T-helper 1 cell treated with Interleukin-12 subunit alpha and Interleukin-12 subunit beta and Interleukin-4 antibody, amounts not matched to agents 30 μg/mL and 1 μg/mL, for 36 hours (primary cell): Measurements from ENCODE around the gene LRRC9.
A peak's percentile ranks its signal among the peaks of the same experiment; 100 is the strongest.

ENCODE experiments used
- H3K27ac Mint-ChIP-seq: one replicate; pipeline ENCODE4 v1.8.0; 2021; ENCODE audit warnings: mild to moderate bottlenecking, mixed read lengths
- H3K27me3 Mint-ChIP-seq: one replicate; pipeline ENCODE4 v1.8.0; 2021; ENCODE audit warnings: low read depth, mixed read lengths
- H3K36me3 Mint-ChIP-seq: one replicate; pipeline ENCODE4 v1.8.0; 2021; ENCODE audit warnings: low read depth, mixed read lengths
- H3K4me1 Mint-ChIP-seq: one replicate; pipeline ENCODE4 v1.8.0; 2021; ENCODE audit warnings: low read depth, mixed read lengths
- H3K4me3 Mint-ChIP-seq: one replicate; pipeline ENCODE4 v1.8.0; 2021; ENCODE audit warnings: mild to moderate bottlenecking, moderate library complexity, mixed read lengths
- H3K9me3 Mint-ChIP-seq: one replicate; pipeline ENCODE4 v1.8.0; 2021; ENCODE audit warnings: mixed read lengths

The LRRC9 gene

DNA sequence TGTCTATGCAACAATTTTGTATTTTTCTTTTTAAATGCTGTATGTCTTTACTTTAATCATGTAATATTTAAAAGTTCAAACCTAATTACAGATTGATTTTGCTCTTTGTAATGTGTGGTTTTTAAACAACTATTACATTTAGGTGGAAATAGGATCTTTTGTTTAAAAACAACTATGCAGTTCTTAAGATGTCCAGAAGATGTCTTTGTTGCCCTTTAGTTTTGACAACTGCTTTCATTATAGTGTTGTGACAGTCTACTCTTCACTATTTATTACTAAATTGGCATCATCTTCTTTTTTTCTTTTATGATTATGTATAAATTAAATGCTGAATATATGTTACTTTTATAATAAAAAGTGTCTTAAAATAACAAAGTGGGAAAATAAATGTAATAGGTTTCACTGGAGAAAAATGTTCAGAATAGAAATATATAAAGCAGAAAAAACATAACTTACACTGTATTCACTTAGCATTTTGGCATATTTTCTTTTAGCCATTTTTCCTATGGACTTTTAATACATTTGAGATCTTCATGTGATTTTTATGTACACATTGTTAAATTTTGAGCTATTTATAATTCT lies 144.6 kb downstream of the LRRC9 start:
- Mint-ChIP-seq H3K36me3 (no peaks in the 10 kb centered on the region), H3K27me3 (peaks cover 4% of the 10 kb centered on the region), H3K4me3 (no peak overlapping the region), H3K9me3 (no peaks in the 10 kb centered on the region), H3K4me1 (no peaks in the 10 kb centered on the region), H3K27ac (no peak overlapping the region)

DNA sequence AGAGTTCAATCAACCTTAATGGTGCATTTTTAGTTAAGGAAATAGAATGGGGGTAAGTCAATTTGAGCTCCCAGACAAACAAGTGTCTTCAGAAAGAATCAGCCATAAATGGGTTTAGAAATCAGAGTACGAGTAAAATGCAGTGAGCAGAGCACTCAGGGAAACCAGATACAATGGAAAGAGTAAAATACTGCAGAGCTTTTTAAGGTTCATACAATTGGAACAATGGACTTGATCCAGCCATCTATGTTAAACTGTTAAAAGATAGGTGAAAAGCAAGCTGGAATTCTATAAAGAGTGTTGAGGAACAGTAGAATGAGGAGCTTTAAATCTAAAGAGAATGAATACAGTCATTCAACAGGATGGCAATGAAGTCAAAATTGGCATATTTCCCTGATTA lies 147.9 kb downstream of the LRRC9 start:
- Mint-ChIP-seq H3K27me3 (no peaks in the 10 kb centered on the region), H3K27ac (no peak overlapping the region)

DNA sequence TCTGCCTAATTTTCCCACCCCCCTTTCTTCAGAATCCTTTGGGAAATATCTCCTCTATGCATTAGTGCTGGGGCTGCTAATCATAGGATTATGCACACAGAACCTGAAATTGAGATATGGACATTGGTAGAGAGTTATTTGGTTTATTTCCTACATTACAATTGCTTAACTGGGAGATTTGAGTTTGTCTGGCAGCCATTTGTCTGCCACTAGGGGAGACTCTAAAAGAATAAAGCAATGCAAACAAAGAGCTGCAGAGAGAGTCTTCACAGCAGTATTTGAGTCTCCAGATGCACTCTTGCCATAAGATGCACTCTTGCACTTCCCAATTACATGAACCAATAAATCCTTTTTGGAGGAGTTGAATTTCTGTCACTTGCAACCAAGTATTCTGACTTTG lies 159.8 kb downstream of the LRRC9 start:
- H3K9me3 Mint-ChIP-seq = no peaks in the 10 kb centered on the region
- H3K27ac Mint-ChIP-seq = no peak overlapping the region
- H3K4me3 Mint-ChIP-seq = no peak overlapping the region
- H3K27me3 Mint-ChIP-seq = peaks cover 29% of the 10 kb centered on the region
- no peaks in the 10 kb centered on the region for H3K36me3 Mint-ChIP-seq
- no peaks in the 10 kb centered on the region for H3K4me1 Mint-ChIP-seq

More for the DNA sequence above, 147.9 kb downstream of the LRRC9 start:
- Mint-ChIP-seq H3K4me3 (no peak overlapping the region), H3K4me1 (no peaks in the 10 kb centered on the region), H3K36me3 (no peaks in the 10 kb centered on the region), H3K9me3 (no peaks in the 10 kb centered on the region)

DNA sequence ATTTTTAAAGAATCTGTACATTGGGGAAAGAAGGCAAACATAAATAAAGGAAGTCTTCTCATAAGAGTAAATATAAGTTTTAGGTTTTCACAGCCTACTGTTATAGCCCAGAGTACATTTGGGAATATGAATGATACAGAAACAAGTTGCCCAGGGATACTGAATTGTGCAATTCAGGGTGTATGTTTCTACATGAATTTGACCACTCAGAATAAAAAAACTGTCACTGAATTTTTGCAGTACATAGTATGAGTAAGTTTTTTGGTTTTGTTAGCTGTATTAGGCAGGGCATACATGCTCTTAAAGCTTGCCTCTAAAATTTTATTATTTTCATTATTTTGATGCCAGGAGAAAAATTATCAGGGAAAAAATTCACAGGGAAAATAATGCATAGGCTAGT lies 165.1 kb downstream of the LRRC9 start:
- no peaks in the 10 kb centered on the region for H3K4me1 Mint-ChIP-seq
- no peak overlapping the region for H3K4me3 Mint-ChIP-seq
- H3K27me3 Mint-ChIP-seq = peaks cover 30% of the 10 kb centered on the region
- no peaks in the 10 kb centered on the region for H3K36me3 Mint-ChIP-seq
- H3K9me3 Mint-ChIP-seq = no peaks in the 10 kb centered on the region
- H3K27ac Mint-ChIP-seq = no peak overlapping the region

DNA sequence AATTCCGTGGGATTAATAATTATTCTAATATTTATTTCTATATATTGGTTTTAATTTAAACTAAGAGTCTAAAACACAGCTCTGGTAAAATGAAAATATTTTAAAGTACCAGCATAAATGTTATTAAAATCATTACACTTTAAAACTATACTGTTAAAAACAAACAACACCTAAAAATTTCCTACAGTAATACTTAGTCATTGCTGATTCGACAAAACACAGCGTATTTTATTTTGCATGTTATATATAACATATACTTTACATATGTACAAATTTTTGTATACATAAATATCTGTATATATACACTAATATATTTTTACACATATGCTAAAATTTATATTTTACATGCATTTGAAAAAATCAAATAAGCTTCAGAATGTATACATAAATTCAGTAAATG lies 165.7 kb downstream of the LRRC9 start:
- no peak overlapping the region for H3K27ac Mint-ChIP-seq
- no peaks in the 10 kb centered on the region for H3K9me3 Mint-ChIP-seq
- H3K27me3 Mint-ChIP-seq = peaks cover 27% of the 10 kb centered on the region
- peaks cover 2% of the 10 kb centered on the region for H3K36me3 Mint-ChIP-seq
- H3K4me3 Mint-ChIP-seq = no peak overlapping the region
- H3K4me1 Mint-ChIP-seq = peaks cover 3% of the 10 kb centered on the region

DNA sequence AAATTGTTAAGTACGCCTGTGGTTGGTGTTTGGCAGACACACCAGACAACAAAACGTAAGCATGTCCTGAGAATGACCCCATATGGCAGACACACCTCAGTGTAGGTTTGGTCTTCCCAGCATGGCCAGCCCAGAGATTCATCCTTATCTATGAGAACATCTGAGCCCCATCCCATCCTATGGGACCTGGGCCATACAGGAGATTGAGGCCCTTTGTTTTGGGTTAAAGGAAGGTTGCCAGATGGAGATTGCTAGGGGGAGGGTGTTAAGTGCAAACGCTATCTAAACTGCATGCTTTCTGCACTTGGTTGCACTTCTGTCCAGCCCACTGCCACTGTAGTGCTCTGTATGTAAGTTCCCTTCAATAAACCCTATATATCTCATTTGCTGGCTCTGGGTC lies 167.7 kb downstream of the LRRC9 start:
- H3K4me3 Mint-ChIP-seq = no peak overlapping the region
- peaks cover 13% of the 10 kb centered on the region for H3K27me3 Mint-ChIP-seq
- peaks cover 5% of the 10 kb centered on the region for H3K4me1 Mint-ChIP-seq

DNA sequence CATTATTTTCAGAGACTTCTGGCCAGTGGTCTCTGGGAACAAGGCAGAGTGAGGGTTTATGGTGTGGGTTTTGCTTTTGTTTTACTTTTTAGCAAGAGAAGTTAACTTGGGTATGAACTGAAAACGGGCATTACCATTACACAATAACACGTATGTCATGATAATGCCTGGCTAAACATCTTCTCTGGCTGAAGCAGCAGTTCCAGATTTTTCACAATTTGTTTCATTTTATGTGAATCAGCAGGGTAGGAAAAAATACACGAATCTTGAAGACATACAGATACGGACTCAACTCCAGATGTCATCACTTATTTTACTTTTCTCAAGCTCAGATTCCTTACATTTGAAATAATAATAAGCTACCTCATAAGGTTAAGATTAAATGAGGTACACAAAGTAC lies 169.3 kb downstream of the LRRC9 start:
- Mint-ChIP-seq H3K9me3 (no peaks in the 10 kb centered on the region), H3K4me1 (peaks cover 15% of the 10 kb centered on the region), H3K27ac (no peak overlapping the region), H3K4me3 (no peak overlapping the region), H3K36me3 (peaks cover 7% of the 10 kb centered on the region), H3K27me3 (peaks cover 9% of the 10 kb centered on the region)

More for the DNA sequence above, 167.7 kb downstream of the LRRC9 start:
- Mint-ChIP-seq H3K27ac (no peak overlapping the region), H3K9me3 (no peaks in the 10 kb centered on the region), H3K36me3 (peaks cover 4% of the 10 kb centered on the region)

DNA sequence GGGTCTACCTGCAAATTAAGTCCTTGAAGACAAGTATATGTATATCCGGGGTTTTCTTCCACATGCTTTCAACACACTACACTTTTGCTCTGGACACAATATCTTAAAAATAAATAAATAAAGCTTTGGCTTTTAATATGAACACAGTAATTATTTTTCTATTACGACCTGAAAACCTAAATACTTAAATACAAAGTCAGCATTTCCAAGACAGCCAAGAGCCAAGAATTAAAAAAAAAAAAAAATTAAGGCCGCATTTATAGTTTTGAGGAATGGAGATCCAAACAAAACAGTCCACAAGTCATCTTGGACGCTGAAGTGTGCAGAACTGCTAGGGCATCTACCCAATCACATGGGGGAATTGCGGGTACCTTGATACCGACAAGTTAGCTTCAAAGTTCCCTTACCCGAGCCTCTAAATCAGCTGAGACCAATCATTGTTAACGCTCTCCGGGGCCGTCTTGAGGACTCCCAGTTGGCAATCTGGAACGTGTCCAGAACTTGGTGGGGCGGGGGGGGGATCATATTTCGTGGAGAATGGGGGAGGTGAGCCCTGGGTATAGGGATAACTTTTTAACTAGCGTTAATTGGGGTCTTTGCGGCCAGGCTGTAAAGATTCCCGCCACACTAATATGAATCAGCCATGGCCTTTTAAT lies 171.0 kb downstream of the LRRC9 start:
- peaks cover 13% of the 10 kb centered on the region for H3K36me3 Mint-ChIP-seq
- H3K4me3 Mint-ChIP-seq = peak overlapping the region; percentile 97

DNA sequence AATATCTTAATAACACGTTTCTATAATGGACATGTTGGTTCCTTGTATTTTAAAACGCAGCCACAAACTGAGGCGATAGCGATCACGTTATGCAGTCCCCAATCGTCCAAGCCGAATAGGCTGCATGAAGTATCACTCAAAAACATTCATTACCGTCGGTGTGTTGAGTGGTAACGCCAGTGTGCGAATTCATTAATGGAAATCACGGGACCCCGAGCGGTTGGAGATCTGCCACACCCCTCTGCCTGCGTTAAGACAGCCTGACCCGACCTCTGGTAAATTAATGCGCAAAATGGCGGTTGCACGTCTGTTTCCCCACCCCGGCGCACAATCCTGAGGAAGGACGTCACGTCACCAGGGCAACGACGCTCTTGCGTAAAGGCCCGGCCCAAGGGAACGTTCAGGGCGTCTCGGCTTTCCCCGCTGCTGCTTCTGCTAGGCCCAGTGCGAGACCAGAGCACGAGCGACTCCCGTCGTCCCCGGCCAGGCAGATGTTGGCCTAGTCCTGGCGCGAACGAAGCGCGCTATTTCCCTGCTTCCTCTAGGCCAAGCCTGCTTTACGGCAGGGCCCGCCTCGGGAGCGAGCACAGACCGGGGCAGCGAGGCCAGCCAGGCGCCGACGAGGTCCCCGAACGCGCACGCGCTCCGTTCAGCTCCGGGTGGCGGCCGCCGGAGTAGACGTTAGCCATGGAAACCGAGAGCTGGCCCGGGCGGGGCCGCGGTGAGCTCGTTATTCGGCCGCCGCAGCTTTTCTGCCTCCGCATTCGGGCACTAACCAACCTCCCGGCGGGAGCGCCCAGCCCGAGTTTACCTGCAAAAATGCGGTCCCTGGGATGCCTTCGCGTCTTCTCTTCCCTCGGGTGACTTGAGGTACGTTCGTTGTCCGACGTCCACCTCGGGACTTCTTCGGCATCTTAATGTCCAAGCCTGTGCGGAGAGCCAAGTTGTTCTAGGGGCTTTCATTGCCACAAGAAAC lies 171.9 kb downstream of the LRRC9 start, which contains the start of gene PCNX4:
PCNX4 (plus strand) TSS at position 374 of the 976 bp plus-strand sequence. CDS start 15,716 bp downstream, outside the sequence.
- peaks cover 26% of the 10 kb centered on the region for H3K4me1 Mint-ChIP-seq
- no peaks in the 10 kb centered on the region for H3K27me3 Mint-ChIP-seq
- H3K27ac Mint-ChIP-seq = peak within 1 kb of the TSS; percentile 98
- H3K4me3 Mint-ChIP-seq = peak within 1 kb of the TSS; percentile 97
- peaks cover 13% of the 10 kb centered on the region for H3K36me3 Mint-ChIP-seq
- H3K9me3 Mint-ChIP-seq = no peaks in the 10 kb centered on the region

More for the DNA sequence above, 171.0 kb downstream of the LRRC9 start:
- H3K27me3 Mint-ChIP-seq = no peaks in the 10 kb centered on the region
- peaks cover 26% of the 10 kb centered on the region for H3K4me1 Mint-ChIP-seq
- no peaks in the 10 kb centered on the region for H3K9me3 Mint-ChIP-seq
- peak overlapping the region; percentile 98 for H3K27ac Mint-ChIP-seq

DNA sequence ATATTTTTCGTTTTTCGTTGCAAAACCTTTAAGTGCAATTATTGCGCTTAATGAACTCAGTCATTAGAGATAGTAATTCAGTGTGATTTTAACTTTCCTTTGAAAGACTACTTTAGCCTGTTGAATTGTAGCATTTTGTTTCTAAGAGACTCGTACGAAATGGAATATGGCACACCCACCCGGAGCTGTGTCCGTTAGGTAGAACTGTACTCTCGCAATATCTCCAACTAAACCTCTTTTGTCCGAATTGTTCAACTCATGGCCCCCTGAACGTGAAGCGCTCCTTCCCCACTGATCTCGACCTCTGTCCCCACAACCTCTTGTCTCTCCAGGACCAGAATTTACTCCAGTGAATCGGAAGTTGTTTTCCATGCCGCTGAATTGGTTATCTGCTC lies 172.6 kb downstream of the LRRC9 start:
- Mint-ChIP-seq H3K4me1 (peaks cover 26% of the 10 kb centered on the region), H3K27ac (peak overlapping the region; percentile 98), H3K9me3 (no peaks in the 10 kb centered on the region), H3K36me3 (peaks cover 13% of the 10 kb centered on the region), H3K27me3 (no peaks in the 10 kb centered on the region), H3K4me3 (peak overlapping the region; percentile 97)

DNA sequence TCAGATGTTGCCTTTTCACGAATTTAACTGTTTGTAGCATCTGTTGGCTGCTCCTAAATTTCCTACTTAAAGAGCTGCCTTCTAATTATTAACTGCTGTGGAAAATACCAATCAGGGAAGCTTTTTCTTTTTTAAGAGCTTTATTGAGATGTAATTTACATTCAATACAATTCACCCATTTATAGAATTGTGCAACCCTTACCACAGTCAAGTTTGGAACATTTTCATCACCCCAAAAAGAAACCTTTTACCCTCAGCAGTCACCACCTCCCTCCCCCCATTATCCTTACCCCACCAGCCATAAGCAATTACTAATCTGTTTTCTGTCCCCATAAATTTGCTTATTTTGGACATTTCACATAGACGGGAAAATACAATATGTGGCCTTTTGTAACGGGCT lies 173.1 kb downstream of the LRRC9 start:
- Mint-ChIP-seq H3K36me3 (peaks cover 17% of the 10 kb centered on the region), H3K9me3 (no peaks in the 10 kb centered on the region), H3K27ac (peak overlapping the region; percentile 98), H3K27me3 (no peaks in the 10 kb centered on the region), H3K4me3 (peak overlapping the region; percentile 97), H3K4me1 (peaks cover 26% of the 10 kb centered on the region)

DNA sequence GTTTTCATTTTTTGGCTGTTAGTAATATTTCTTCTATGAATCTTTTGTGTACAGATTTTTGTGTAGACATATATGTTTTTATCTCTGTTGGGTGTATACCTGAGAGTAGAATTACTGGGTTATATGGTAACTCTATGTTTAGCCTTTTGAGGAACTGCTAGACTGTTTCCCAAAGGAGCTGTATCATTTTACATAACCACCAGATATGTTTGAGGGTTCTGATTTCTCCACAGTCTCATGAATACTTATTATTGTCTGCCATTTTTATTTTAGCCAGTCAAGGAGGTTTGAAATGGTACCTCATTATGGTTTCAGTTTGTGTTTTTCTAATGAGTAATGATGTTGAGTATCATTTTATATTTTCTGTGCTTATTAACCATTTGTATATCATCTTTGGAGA lies 173.7 kb downstream of the LRRC9 start:
- peak overlapping the region; percentile 97 for H3K4me3 Mint-ChIP-seq
- H3K9me3 Mint-ChIP-seq = no peaks in the 10 kb centered on the region
- peak overlapping the region; percentile 98 for H3K27ac Mint-ChIP-seq
- peaks cover 21% of the 10 kb centered on the region for H3K36me3 Mint-ChIP-seq
- H3K27me3 Mint-ChIP-seq = no peaks in the 10 kb centered on the region
- peaks cover 26% of the 10 kb centered on the region for H3K4me1 Mint-ChIP-seq

DNA sequence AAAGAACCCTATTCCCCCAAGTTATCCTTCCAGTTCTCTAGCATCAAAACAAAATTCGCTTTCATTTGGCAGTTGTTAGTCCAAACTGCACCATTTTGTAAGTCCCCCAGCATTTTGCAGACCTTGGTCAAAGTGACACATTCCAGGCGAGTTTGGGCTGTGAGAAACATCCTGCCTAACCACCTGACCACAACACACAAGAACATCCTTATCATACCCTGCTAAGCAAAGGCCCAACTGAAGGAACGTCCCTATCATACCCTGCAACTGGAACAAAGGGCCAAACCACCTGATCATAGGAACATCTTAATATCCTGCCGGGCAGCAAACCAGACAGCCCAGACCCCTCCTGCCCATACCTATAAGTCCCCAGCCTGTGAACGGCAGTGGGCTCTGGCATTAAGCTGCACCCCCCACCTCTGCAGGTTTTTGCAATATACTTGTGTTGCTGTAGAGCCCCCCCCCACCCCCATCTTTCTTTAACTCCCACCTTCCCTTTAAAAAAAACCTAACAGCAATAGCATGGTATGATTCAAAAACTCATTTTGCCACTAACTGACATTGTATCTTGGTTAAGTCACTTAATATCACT lies 174.5 kb downstream of the LRRC9 start:
- Mint-ChIP-seq H3K4me1 (peaks cover 26% of the 10 kb centered on the region), H3K4me3 (peak overlapping the region; percentile 97)

DNA sequence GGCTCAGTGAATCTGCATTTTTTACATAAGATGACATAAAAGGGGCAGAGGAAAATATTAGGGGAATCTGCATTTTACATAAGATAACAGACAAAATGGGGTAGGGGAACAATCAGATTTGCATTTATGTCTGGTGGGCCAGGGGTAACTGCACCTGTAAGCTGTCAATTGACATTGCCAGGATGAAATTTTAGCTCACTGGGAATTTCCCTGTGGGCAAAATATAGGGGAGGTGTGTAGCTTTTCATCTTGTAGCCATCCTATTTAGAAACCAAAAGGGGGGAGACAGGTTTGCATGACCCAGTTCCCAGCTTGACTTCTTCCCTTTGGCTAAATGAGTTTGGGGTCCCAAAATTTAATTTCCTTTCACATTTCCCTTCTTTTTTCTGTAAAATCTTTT lies 175.3 kb downstream of the LRRC9 start:
- Mint-ChIP-seq H3K36me3 (peaks cover 24% of the 10 kb centered on the region), H3K27me3 (no peaks in the 10 kb centered on the region), H3K27ac (no peak overlapping the region), H3K4me1 (peaks cover 31% of the 10 kb centered on the region), H3K4me3 (no peak overlapping the region), H3K9me3 (no peaks in the 10 kb centered on the region)

More for the DNA sequence above, 174.5 kb downstream of the LRRC9 start:
- Mint-ChIP-seq H3K27me3 (no peaks in the 10 kb centered on the region), H3K36me3 (peaks cover 21% of the 10 kb centered on the region), H3K27ac (peak overlapping the region; percentile 98), H3K9me3 (no peaks in the 10 kb centered on the region)
